PFSK-1 (cell line): Measurements from ENCODE around the gene ALDOC.

Source experiments
- FOXP2 ChIP-seq: optimal IDR thresholded peaks from 2 replicates; pipeline ENCODE3; 2011; ENCODE audit warnings: borderline replicate concordance, control low read depth, inconsistent platforms; ENCODE audit not compliant: insufficient read depth; ENCODE audit errors: extremely low read length, extremely low read depth
- POLR2AphosphoS5 ChIP-seq: IDR thresholded peaks from 2 replicates; pipeline ENCODE4 v1.6.1; 2012; ENCODE audit warnings: low read depth, mild to moderate bottlenecking, control low read depth, low read length, moderate library complexity
- SIN3A ChIP-seq: IDR thresholded peaks from 2 replicates; pipeline ENCODE4 v1.6.1; 2012; ENCODE audit warnings: mild to moderate bottlenecking, low read length, moderate library complexity, borderline replicate concordance; ENCODE audit not compliant: insufficient read depth
- TF ChIP-seq, protein P1 (sequence below), 2 experiments: IDR thresholded peaks; 2 replicates each; pipeline versions ENCODE4 v1.6.1 to v1.8.0; 2011 to 2012; ENCODE audit warnings: low read depth in 2 of 2, low read length in 2 of 2, control low read depth in 1 of 2, inconsistent platforms in 1 of 2, mild to moderate bottlenecking in 1 of 2, moderate library complexity in 1 of 2; ENCODE audit not compliant: insufficient read depth in 1 of 2

DNA sequence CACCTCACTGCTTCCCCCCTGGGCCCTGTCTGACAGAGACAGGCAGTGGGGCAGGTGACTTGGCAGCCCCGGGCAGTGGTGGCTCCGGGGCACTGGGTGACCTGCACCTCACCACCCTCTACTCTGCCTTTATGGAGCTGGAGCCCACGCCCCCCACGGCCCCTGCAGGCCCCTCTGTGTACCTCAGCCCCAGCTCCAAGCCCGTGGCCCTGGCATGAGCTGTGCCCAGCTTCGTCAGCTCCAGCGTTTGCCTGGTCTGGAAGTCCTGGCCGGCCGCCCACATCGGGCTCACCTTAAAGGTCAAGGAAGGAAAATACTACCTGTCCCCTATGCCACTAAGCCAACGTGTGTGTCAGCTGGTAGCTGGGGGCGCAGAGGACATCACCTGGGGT lies 39.5 kb downstream of the ALDOC start:
- no peak for TF ChIP-seq POLR2AphosphoS5
- TF ChIP-seq, protein P1, sequence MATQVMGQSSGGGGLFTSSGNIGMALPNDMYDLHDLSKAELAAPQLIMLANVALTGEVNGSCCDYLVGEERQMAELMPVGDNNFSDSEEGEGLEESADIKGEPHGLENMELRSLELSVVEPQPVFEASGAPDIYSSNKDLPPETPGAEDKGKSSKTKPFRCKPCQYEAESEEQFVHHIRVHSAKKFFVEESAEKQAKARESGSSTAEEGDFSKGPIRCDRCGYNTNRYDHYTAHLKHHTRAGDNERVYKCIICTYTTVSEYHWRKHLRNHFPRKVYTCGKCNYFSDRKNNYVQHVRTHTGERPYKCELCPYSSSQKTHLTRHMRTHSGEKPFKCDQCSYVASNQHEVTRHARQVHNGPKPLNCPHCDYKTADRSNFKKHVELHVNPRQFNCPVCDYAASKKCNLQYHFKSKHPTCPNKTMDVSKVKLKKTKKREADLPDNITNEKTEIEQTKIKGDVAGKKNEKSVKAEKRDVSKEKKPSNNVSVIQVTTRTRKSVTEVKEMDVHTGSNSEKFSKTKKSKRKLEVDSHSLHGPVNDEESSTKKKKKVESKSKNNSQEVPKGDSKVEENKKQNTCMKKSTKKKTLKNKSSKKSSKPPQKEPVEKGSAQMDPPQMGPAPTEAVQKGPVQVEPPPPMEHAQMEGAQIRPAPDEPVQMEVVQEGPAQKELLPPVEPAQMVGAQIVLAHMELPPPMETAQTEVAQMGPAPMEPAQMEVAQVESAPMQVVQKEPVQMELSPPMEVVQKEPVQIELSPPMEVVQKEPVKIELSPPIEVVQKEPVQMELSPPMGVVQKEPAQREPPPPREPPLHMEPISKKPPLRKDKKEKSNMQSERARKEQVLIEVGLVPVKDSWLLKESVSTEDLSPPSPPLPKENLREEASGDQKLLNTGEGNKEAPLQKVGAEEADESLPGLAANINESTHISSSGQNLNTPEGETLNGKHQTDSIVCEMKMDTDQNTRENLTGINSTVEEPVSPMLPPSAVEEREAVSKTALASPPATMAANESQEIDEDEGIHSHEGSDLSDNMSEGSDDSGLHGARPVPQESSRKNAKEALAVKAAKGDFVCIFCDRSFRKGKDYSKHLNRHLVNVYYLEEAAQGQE (IDR thresholded peaks at IDR 0.05; ENCODE audit: insufficient read depth in 1 of 2, low read depth in 2 of 2, low read length in 2 of 2): no peak
- no peak for TF ChIP-seq SIN3A
- no peak for TF ChIP-seq FOXP2
